HK-2 (cell line): ENCODE data around the gene GARRE1.

ENCODE experiments used
- DNase-seq: peaks from one replicate; pipeline ENCODE4 v3.0.0-alpha.2; 2018; ENCODE audit not compliant: unreplicated experiment

Gene GARRE1

DNA sequence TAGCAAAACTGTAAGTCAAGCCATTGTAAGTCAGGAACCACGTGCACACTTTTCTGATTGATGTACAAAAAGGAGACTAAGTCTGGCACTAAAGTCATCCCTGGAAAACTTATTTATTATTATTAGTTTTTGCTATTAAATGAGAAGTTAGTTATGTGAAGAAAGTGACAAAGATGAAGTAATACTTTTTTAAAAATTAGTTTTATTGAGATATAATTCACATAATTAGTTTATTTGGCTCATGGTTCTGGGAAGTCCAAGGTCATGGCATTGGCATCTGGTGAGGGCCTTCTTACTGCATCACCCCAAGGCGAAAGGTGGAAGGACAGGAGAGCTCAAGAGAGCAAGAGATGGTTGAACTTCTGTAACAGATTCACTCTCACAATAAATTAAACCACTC, 36.9 kb downstream of the GARRE1 start:
- no peak for DNase-seq

DNA sequence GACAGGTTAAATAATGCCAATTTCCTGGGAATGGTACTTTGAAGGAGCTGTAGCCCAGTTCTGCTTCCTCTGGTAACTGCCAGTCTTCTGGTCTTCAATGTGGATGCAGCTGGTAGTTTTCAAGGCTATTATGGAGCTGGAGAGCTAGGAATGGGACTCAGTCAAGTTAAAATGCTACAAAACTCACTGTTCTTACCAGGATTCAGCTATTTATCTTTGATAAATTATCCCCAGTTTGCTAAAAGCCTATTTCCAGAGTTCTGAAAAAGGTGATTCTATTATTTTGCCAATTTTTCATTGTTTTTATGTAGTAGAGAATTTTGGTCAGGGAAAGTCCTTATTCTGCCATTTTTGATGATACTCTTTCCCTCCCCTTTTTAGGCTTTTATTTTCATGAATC, 40.7 kb downstream of the GARRE1 start:
- no peak for DNase-seq

DNA sequence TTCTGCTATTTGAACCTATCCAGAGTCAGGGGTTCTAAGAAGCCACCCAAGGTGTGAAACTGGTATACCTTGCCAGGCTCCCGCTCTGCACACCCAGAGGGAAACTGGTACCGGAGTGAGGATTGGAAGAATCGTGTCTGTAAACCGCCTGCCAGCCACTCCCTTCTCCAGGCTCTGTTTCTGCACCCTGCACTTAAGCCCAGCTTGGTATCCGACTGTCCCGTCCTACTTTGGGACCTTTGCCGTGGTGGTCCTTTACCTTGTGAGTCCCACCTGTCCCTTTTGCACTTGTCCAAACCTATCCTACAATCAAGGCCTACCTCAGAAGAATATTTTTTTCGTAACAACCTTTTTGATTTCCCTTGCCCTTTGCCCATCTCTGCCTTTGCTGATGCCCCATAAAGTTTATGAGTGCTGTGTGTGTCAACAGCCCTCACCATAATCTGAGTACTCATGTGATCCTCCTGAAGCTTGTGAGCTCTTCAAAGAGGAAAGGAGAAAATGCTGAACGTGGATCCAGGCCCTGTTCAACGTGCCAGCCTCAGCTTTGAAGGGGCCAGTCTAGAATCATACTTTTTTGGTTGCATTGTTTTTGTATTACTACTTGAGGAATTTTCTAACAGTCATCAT, 44.7 kb downstream of the GARRE1 start:
- DNase-seq = no peak

DNA sequence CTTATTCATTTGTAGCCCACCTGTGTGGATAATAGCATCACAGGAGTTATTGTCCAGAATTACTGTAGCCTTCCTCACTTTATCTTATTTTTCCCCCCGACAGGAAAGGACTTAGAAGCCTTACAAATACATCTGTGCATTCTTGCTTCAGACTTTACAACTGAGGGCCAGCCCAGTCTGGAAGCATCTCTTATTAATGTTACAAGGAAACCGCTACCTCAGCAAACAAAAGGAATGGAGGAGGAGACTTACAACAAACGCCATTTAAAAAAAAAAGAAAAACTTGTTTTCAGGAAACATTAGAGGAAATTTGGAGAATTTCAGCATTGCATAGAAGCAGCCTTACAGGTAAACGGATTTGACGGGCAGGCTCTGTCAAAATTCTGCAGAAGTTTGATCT, 45.2 kb downstream of the GARRE1 start:
- DNase-seq = no peak

DNA sequence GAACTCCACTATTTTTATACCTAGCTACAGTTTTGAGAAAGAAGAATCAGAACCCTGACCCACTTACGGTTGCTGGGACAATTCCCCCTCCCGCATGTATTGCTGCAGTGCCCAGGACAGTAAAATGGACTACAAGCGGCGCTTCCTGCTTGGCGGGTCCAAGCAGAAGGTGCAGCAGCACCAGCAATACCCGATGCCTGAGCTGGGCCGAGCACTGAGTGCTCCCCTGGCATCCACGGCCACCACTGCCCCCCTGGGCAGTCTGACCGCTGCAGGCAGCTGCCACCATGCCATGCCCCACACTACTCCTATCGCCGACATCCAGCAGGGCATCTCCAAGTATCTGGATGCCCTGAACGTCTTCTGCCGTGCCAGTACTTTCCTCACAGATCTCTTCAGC, 46.0 kb downstream of the GARRE1 start:
- DNase-seq = no peak

DNA sequence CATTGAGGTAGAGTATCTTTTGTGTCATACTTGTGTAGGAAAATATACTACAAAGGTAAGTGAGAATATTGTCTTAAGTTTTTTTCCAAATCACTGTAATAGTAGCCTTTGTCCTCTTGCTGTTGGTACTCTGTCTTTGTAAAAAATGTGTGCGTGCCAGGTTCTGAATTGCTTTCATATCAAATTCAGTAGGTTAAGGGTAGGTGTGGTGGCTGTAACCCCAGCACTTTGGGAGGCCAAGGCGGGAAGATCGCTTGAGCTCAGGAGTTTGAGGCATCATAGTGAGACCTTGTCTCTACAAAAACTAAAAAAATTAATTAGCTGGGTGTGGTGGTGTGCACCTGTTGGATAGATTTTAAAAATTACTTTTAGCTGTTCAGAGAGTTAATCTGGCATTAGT, 46.6 kb downstream of the GARRE1 start:
- DNase-seq = no peak
